HG02642 (cell line): Measurements from ENCODE around the gene LMTK2.

Source experiments
- ATAC-seq: cut with Tn5 transposase; IDR thresholded peaks from one replicate; pipeline ENCODE4 v1.9.1; 2021; ENCODE audit warnings: mild to moderate bottlenecking; ENCODE audit not compliant: unreplicated experiment, poor library complexity

Gene LMTK2

GRCh38 chr7:98171449-98171848, 64.8 kb downstream of the LMTK2 start:
- no peak for ATAC-seq

- ATAC-seq: no peak
These were observed 67.9 kb downstream of the LMTK2 start for GRCh38 chr7:98174334-98175259.

GRCh38 chr7:98175260-98175940, 68.7 kb downstream of the LMTK2 start:
- ATAC-seq: no peak

- no peak for ATAC-seq
These were observed 70.9 kb downstream of the LMTK2 start for GRCh38 chr7:98177553-98177952.

- ATAC-seq: no peak
These were observed 71.7 kb downstream of the LMTK2 start for GRCh38 chr7:98178321-98178720.

GRCh38 chr7:98178762-98179490, 72.3 kb downstream of the LMTK2 start:
- ATAC-seq: no peak

- no peak for ATAC-seq
These were observed 74.1 kb downstream of the LMTK2 start for GRCh38 chr7:98180751-98181150.

- no peak for ATAC-seq
These were observed 78.4 kb downstream of the LMTK2 start for GRCh38 chr7:98185101-98185500.

- no peak for ATAC-seq
These were observed 79.9 kb downstream of the LMTK2 start for GRCh38 chr7:98186452-98187137.

GRCh38 chr7:98187138-98187502, 80.5 kb downstream of the LMTK2 start:
- no peak for ATAC-seq

GRCh38 chr7:98189559-98189958, 82.9 kb downstream of the LMTK2 start:
- ATAC-seq: no peak

GRCh38 chr7:98191668-98192431, 85.2 kb downstream of the LMTK2 start:
- ATAC-seq: no peak

GRCh38 chr7:98192781-98193457, 86.3 kb downstream of the LMTK2 start:
- ATAC-seq: no peak

- no peak for ATAC-seq
These were observed 87.0 kb downstream of the LMTK2 start for GRCh38 chr7:98193474-98194180.

- no peak for ATAC-seq
These were observed 87.5 kb downstream of the LMTK2 start for GRCh38 chr7:98194186-98194585.

GRCh38 chr7:98194672-98195457, 88.2 kb downstream of the LMTK2 start:
- ATAC-seq: no peak

- ATAC-seq: no peak
These were observed 90.3 kb downstream of the LMTK2 start for GRCh38 chr7:98196706-98197605.
